ENCODE measurements around the gene MICALL1. TPM values are rescaled to one million over a fixed set of nuclear protein-coding genes. Genes with fewer than 3 reads are reported as not detected.

The MICALL1 gene
- total RNA-seq, 1 donor from 2014 or later = 51.6 TPM

- DNase-seq (ENCODE audit: low read depth) = no peak
Observed at GRCh38 chr22:37982151-37982785, 76.2 kb downstream of the MICALL1 start.

DNA sequence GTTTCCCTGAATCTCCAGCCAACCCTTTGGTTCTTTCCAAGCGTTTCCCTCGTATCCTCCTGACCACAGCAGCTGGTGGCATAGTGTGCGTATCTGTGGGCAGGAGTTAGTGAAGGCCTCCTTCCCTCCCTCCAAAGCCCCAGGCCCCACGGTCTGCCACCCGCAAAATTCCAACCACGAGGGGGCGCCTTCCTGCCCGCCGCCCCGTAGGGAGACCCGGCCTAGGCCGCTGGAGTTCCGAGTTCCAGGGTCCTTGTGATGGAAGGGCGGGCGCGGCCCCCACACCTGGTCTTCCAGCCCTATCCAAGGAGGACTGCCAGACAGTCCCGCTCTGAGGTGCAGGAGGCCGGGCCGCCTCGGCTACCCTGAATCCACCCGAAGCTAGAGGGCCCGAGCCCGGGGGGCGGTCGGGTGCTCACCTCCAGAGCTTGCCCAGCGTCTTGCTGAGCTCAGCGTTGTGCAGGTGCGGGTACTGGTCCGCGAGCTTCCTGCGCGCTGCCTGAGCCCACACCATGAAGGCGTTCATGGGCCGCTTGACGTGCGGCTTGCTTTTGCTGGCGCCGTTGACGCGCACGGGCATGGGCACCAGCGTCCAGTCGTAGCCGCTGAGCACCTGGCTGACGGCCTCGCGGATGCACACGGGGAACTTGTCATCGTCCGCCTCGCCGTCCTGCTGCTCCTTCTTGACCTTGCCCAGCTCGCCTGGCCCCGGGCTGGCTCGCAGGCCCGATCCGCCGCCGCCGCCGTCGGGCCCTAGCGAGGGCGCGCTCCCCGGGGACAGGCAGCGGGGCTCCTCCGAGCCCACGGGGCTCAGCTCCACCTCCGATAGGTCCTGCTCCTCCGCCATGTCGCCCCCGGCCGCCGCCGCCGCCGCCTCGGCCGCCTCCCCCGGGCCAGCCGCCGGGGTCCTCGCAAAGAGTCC, 77.1 kb downstream of the MICALL1 start:
- no peak for DNase-seq (ENCODE audit: low read depth)

GRCh38 chr22:37983860-37984791, 78.0 kb downstream of the MICALL1 start, which contains the start of gene SOX10:
Gene SOX10 (minus strand): TSS chr22:37984555. CDS start chr22:37983784, 771 bp downstream.
- DNase-seq (ENCODE audit: low read depth) = no peak

GRCh38 chr22:37985050-37985585, 79.0 kb downstream of the MICALL1 start:
- DNase-seq (ENCODE audit: low read depth) = no peak

GRCh38 chr22:37985751-37986281, 79.7 kb downstream of the MICALL1 start:
- no peak for DNase-seq (ENCODE audit: low read depth)

DNA sequence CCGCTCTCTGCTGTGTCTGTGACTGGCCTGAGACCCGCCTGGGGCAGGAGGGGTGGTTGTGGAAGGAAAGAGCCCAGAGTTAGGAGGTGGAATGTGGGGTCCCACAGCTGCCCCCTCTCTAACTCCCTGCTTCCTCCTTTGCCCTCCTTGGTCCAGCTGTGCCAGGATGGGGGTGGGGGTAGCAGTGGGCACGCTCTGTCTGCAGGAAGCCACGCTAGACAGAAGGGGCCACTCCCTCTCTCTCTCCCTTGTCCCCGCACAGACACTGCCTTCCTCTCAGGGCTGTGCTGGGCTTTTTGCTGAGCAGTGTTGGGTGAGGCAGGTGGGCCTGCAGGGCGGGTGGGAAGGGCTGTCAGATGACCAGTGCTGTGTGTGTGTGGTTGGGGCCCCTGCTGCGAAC, 80.3 kb downstream of the MICALL1 start:
- DNase-seq (ENCODE audit: low read depth) = no peak

DNA sequence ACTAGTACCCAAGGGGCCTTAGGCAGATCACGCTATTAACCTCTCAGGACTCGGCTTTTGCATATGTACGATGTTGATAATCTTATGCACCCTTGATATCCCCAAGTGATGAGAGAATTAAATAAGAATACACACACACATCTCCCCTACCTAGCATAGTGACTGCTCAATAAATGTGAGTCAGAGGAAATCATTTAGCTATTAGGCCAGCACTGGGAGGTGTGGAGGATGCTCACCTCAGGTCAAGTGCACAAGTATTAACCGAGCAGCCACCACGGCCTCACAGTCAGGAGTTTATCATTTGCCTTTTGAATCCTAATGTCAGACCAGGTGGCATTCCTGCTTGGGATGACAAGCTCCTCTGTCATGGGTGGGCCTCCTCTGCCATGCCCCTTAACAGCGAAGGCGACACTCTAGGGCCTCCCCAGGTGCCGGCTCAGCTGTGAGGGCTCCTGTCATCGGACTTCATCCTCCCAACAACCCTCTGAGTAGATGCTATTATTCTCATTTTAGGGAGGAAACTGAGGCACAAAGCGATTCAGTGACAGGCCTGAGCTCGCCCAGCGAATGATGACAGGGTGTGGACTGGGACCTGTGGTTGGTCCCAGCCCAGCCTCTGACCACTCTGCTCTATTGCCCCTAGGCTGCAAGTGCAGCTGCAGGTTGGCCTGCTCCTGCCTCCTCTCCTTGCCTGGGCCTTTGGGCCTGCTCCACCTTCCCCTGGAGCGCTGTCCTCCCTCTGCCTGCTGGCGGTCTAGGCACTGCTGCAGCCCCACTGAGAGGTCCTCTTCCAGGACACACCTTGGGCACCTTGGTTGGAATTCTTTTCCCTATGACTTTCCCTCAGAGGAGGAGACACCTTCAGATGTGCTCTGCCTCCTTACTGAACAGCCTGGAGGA, 83.3 kb downstream of the MICALL1 start:
- DNase-seq (ENCODE audit: low read depth) = no peak

GRCh38 chr22:37990301-37990700, 84.2 kb downstream of the MICALL1 start:
- DNase-seq (ENCODE audit: low read depth) = peak; percentile 30

GRCh38 chr22:37990862-37991261, 84.8 kb downstream of the MICALL1 start:
- no peak for DNase-seq (ENCODE audit: low read depth)

GRCh38 chr22:37991731-37992442, 85.8 kb downstream of the MICALL1 start:
- DNase-seq (ENCODE audit: low read depth) = no peak

Small RNA genes lying within 50 kb of the gene (microRNA-seq; reads per million reads assigned to microRNA genes)
- gene MIR4534 (not detected), gene MIR6820 (1.5 reads per million)

Other genes with a start within 250 kb of the MICALL1 start
- gene PDXP, start 247.6 kb upstream of the MICALL1 start, total RNA-seq = 30.0 and 34.5 TPM in 2 replicates
- gene LGALS1, start 230.7 kb upstream of the MICALL1 start, total RNA-seq = 1,391 and 2,910 TPM in 2 replicates
- gene NOL12, start 220.0 kb upstream of the MICALL1 start, total RNA-seq = 11.5 and 30.4 TPM in 2 replicates
- 26.6 and 33.0 TPM in 2 replicates for gene TRIOBP, start 209.2 kb upstream of the MICALL1 start, total RNA-seq
- gene GCAT, start 98.4 kb upstream of the MICALL1 start, total RNA-seq = 55.5 and 65.0 TPM in 2 replicates
- 0.24 TPM in 1 of 2 replicates, not detected in the other for gene GALR3, start 82.9 kb upstream of the MICALL1 start, total RNA-seq
- gene ANKRD54, start 62.0 kb upstream of the MICALL1 start, total RNA-seq = 40.8 and 45.9 TPM in 2 replicates
- 415 and 450 TPM in 2 replicates for gene EIF3L, start 56.9 kb upstream of the MICALL1 start, total RNA-seq
- 0.53 and 0.62 TPM in 2 replicates for gene C22orf23, start 47.3 kb downstream of the MICALL1 start, total RNA-seq
- 40.9 and 43.5 TPM in 2 replicates for gene POLR2F, start 47.4 kb downstream of the MICALL1 start, total RNA-seq
- gene SOX10, start 78.3 kb downstream of the MICALL1 start, total RNA-seq = not detected in 2 replicates
- 6.3 and 8.7 TPM in 2 replicates for gene PICK1, start 151.1 kb downstream of the MICALL1 start, total RNA-seq
- gene SLC16A8, start 177.9 kb downstream of the MICALL1 start, total RNA-seq = 0.56 TPM in 1 of 2 replicates, not detected in the other
- gene BAIAP2L2, start 204.4 kb downstream of the MICALL1 start, total RNA-seq = 0.10 and 0.45 TPM in 2 replicates

Measured in myocyte (in vitro differentiated cells).